AG09309 (cell line): ENCODE results near the gene TNFSF13B.
"Not testable (repeated sequence)": the region's sequence is repeated elsewhere in the genome, so short reads cannot be mapped to it uniquely, and the experiment has no call there.

Experiments used
- DNase-seq: peaks from one replicate; pipeline ENCODE4 v3.0.0-alpha.2; 2010; ENCODE audit warnings: low read depth
- H3K4me3 ChIP-seq: 2 replicates; pipeline ENCODE4 v1.5.1; 2011; ENCODE audit warnings: mild to moderate bottlenecking, low read depth, low read length, moderate library complexity; ENCODE audit not compliant: control insufficient read depth
- TF ChIP-seq, protein P1 (sequence below): IDR thresholded peaks from 2 replicates; pipeline ENCODE4 v1.5.1; 2011; ENCODE audit warnings: mild to moderate bottlenecking, low read depth, low read length, inconsistent platforms; ENCODE audit not compliant: insufficient read depth, control insufficient read depth; ENCODE audit errors: missing control alignments

Gene TNFSF13B

DNA sequence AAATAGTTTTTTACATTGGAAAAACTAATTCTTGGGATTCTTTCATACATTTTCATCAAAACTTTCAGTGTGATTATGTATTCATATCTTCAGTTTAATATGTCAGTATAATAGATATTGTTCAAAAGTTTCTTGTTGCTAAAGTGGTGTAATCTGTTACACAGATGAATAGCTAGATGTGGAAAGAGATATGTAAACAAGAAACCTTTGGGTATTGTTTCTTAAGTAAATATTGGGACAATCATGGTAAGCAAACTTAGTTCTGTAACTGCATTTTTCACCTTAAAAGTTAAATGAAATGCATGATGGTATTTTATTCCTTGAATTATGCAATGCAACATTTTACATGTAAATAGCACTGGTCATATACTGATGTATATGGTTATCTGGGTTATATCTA is 39.1 kb upstream of the TNFSF13B start:
- no peak for DNase-seq
- TF ChIP-seq, protein P1, sequence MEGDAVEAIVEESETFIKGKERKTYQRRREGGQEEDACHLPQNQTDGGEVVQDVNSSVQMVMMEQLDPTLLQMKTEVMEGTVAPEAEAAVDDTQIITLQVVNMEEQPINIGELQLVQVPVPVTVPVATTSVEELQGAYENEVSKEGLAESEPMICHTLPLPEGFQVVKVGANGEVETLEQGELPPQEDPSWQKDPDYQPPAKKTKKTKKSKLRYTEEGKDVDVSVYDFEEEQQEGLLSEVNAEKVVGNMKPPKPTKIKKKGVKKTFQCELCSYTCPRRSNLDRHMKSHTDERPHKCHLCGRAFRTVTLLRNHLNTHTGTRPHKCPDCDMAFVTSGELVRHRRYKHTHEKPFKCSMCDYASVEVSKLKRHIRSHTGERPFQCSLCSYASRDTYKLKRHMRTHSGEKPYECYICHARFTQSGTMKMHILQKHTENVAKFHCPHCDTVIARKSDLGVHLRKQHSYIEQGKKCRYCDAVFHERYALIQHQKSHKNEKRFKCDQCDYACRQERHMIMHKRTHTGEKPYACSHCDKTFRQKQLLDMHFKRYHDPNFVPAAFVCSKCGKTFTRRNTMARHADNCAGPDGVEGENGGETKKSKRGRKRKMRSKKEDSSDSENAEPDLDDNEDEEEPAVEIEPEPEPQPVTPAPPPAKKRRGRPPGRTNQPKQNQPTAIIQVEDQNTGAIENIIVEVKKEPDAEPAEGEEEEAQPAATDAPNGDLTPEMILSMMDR: no peak
- H3K4me3 ChIP-seq: no peak overlapping the region

DNA sequence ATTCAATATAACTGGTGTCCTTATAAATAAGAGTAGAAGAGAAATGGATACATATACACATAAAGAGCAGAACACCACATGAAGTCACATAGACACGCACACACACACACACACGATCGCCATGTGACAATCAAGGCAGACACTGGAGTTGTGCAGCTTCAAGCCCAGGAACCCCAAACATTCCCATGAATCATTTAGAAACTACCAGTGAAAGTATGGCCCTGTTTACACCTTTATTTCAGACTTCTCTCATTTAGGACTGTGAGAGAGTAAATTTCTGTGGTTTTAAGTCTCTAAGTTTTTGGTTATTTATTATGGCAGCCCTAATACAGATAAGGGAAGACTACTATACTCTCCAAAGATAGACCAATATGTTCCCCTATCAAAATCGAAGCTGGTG is 20.4 kb upstream of the TNFSF13B start:
- TF ChIP-seq, protein P1: no peak
- no peak overlapping the region for H3K4me3 ChIP-seq
- DNase-seq: no peak

DNA sequence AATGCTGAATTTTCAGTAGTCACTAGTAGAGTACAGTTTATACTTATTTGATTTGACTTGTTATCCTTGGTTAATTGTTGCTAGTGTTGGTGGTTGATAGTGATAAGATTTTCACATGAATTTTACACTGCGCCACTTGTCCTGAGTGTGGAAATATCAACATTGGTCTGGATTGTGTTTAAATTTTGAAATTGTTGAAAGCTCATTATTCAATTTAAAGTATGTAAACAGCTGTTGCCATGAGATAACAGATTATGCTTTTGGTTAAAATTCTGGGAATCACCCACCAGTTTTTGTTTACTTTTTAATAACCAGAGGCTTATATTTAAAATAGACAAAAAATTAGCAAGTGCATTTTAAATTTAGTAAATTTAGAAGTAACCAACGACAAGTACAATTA is 12.3 kb upstream of the TNFSF13B start:
- DNase-seq: no peak
- TF ChIP-seq, protein P1: no peak
- no peak overlapping the region for H3K4me3 ChIP-seq

DNA sequence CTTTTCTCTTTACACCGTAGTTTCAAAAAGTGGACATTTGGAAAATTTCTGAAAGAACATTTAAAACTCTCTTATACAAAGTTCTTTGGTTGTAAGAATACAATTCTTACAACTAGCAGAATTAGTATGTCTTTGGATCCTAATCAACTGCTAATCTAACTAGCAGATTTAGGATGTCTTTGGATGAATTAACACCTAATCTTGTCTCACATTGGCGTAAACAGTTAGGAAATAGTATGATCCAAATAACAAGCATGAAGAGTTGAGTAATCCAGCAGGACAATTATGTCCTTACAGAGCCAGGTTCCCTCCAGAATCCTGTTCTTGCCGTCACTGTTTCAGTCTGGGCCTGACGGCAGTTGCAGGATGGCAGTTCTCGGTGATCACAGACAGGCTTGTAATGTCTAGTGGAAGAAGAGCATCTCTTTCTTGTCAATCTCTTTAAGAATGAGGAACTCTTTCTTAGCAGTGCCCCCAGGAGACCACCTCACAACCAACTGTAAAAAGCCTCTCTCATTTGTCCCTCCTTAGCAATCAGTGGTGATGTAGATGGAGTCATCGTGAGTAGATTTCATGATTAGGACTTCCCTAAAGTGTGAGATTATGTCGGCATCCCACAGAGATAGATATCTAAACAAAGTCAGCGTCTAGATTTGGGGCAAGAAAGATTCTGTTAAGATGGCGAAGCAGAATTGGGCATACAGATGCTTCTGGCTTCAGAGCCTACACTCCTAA is 5.7 kb upstream of the TNFSF13B start:
- TF ChIP-seq, protein P1: no peak
- no peak for DNase-seq

DNA sequence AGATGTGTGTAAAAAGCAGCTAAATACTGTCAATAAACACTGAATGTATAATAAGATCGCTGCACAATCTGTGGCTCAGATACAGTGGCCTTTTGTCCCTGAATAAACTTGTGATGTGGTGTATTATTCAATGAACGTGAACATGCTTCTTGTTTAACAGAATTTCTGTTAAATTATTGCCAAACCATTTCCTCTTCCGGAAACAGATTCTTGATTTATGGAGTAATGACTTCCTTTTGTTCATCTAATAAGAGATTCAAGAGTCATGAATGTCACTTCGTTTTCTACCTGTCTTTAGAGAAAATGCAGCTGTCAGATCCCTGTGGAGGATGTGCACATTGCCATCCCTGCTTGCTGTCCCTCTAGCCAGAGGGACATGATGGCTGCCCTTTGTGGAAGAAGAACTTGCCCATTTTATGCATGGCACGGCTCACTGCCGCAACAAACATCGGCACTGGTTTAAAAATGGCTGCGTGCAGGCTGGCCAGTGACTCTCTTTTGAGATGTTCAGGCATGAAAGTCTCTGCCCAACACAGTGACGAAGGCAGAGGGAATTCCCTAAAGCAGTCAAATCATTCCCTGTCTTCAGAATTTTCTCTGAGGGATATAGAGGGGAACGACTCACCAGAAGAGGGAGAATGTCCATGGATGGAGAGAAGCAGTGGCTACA is 3.1 kb upstream of the TNFSF13B start:
- TF ChIP-seq, protein P1: no peak
- H3K4me3 ChIP-seq: no peak overlapping the region
- no peak for DNase-seq

More for the DNA sequence above, 5.7 kb upstream of the TNFSF13B start:
- no peak overlapping the region for H3K4me3 ChIP-seq

DNA sequence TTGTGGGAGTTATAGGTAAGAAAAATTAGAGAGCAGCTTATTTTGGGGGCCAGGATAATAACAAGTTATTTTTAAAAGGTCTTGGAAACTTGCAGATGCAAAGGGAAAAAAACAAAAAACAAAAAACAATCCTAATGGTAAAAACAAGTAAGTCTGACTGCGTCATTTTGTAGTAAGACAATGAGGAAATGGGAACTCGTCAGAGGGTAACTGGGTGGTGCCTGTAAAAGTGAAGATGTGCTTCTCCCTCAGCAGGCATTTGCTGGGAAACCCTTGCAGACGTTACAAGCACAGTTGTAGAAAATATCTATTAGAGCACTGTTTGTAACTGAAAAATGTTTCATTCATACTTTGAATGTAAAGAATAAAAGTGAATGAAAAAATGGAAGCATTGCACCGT is 2.2 kb upstream of the TNFSF13B start:
- TF ChIP-seq, protein P1: no peak
- no peak for DNase-seq
- no peak overlapping the region for H3K4me3 ChIP-seq

DNA sequence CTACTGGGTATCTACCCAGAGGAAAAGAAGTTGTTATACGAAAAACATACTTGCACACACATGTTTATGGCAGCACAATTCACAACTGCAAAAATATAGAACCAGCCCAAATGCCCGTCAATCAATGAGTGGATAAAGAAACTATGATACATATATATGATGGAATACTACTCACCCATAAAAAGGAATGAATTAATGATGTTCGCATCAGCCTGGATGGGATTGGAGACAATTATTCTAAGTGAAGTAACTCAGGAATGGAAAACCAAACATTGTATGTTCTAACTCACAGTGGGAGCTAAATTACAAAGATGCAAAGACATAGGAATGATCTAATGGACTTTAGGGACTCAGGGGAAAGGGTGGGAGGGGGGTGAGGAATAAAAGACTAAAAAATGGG is 1.7 kb upstream of the TNFSF13B start:
- not testable (repeated sequence) for DNase-seq, H3K4me3 ChIP-seq
